Activated T-cell treated with anti-CD3 and anti-CD28 coated beads, Interleukin-2, amount 50 U/mL, for 24 hours (primary cell): ENCODE measurements around the gene LCE4A.
"Not testable (repeated sequence)": the region's sequence is repeated elsewhere in the genome, so short reads cannot be mapped to it uniquely, and the experiment has no call there.

Experiments used
- DNase-seq: peaks from one replicate; pipeline ENCODE4 v3.0.0-alpha.2; 2020
- H3K27ac Mint-ChIP-seq: 2 replicates; pipeline ENCODE4 v1.8.0; 2020; ENCODE audit warnings: mild to moderate bottlenecking, mixed read lengths
- H3K27me3 Mint-ChIP-seq: 2 replicates; pipeline ENCODE4 v1.8.0; 2020; ENCODE audit warnings: mixed read lengths
- H3K36me3 Mint-ChIP-seq: 2 replicates; pipeline ENCODE4 v1.8.0; 2020; ENCODE audit warnings: low read depth, mixed read lengths
- H3K4me1 Mint-ChIP-seq: 2 replicates; pipeline ENCODE4 v1.8.0; 2020; ENCODE audit warnings: low read depth, mixed read lengths
- H3K4me3 Mint-ChIP-seq: 2 replicates; pipeline ENCODE4 v1.8.0; 2020; ENCODE audit warnings: mild to moderate bottlenecking, moderate library complexity, mixed read lengths
- H3K9me3 Mint-ChIP-seq: 2 replicates; pipeline ENCODE4 v1.8.0; 2020; ENCODE audit warnings: mixed read lengths

The LCE4A gene, protein sequence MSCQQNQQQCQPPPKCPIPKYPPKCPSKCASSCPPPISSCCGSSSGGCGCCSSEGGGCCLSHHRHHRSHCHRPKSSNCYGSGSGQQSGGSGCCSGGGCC

DNA sequence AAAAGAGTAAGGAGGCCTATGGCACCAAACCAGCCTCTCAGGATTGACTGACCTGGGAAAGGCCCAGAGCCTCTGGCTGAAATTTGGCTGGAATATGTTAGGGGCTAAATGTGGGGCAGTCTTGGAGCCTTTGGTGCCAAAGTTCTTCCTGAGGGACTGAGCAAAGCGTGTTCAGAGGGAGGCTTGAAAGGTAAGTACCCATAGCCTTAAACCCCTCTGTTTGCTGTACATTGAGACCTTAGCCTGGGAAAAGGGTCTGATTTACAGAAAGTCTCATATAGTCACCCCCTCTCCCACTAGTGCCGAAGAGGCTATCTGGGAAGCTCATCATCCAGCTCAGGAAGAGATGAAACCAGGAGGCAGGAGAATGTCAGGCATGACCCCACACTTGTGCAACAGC lies at the start of gene LCE4A:
TSS of gene LCE4A (plus strand) at position 301 of the 400 bp plus-strand sequence. CDS start 916 bp downstream, outside the sequence.
- Mint-ChIP-seq H3K27ac (no peak within 1 kb of the TSS), H3K4me3 (no peak within 1 kb of the TSS)

DNA sequence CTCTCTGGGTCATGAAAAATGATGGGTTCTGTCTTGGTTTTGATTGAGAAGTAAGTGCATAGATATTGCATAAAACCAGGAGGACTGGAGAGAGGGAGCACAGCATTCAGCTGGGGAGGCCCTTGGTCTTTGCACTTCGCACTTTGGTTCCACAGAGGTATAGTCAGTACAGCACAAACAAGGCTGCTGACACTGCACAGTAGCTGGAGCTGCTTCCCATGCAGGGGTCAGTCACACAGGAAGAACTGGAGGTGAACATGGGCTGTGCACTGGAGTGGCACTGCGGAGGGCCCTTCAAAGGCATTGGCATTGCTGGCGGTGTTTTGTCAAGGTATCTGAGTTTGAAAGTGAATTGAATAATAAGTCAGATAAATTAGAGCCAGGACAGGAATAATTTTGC lies 49.3 kb upstream of the LCE4A start:
- H3K27ac Mint-ChIP-seq = no peak overlapping the region
- H3K36me3 Mint-ChIP-seq = no peaks in the 10 kb centered on the region
- no peak overlapping the region for H3K4me3 Mint-ChIP-seq
- DNase-seq = no peak
- peaks cover 2% of the 10 kb centered on the region for H3K4me1 Mint-ChIP-seq
- peaks cover 38% of the 10 kb centered on the region for H3K27me3 Mint-ChIP-seq
- no peaks in the 10 kb centered on the region for H3K9me3 Mint-ChIP-seq

More for the DNA sequence above, at the start of gene LCE4A:
- Mint-ChIP-seq H3K27me3 (peaks cover 43% of the 10 kb centered on the region), H3K4me1 (no peaks in the 10 kb centered on the region), H3K9me3 (peaks cover 8% of the 10 kb centered on the region), H3K36me3 (no peaks in the 10 kb centered on the region)
- DNase-seq = no peak

DNA sequence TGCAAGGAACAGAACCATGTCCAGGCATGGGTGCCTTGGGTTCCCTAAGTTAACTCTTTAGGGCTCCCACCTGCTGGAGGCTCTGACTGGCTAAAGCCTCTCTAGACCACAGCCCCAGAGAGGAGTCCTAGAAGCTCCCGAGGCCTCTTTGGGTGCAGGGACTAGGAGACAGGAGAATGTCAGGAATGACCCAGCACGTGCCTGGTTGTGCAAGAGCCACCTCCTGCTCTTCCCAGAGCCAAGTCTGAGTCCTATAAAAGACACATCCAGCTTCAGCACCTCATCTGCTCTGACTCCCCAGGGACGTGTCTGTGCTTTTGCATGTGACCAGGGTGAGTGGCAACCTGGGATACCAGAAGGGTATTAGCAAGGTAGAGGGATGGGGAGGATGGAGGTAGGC lies 44.9 kb upstream of the LCE4A start, which contains the start of gene LCE2D:
TSS of gene LCE2D (plus strand) at position 283 of the 400 bp plus-strand sequence. CDS start 726 bp downstream, outside the sequence.
- no peak within 1 kb of the TSS for H3K4me3 Mint-ChIP-seq
- DNase-seq = no peak
- H3K9me3 Mint-ChIP-seq = no peaks in the 10 kb centered on the region
- no peaks in the 10 kb centered on the region for H3K4me1 Mint-ChIP-seq
- peaks cover 53% of the 10 kb centered on the region for H3K27me3 Mint-ChIP-seq
- no peak within 1 kb of the TSS for H3K27ac Mint-ChIP-seq
- H3K36me3 Mint-ChIP-seq = no peaks in the 10 kb centered on the region

DNA sequence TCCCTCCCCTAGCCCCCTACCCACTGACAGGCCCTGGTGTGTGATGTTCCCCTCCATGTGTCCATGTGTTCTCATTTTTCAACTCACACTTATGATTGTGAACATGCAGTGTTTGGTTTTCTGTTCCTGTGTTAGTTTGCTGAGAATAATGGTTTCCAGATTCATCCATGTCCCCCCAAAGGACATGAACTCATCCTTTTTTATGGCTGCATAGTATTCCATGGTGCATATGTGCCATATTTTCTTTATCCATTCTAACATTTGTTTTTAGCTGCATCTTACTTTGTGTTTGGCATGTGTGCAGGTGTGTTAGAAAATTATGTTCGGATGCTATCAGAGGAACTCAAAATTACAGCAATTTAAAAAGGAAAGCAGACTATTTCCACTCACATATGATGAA lies 41.8 kb upstream of the LCE4A start:
- H3K4me1 Mint-ChIP-seq, H3K27ac Mint-ChIP-seq, DNase-seq, H3K9me3 Mint-ChIP-seq, H3K36me3 Mint-ChIP-seq, H3K4me3 Mint-ChIP-seq: not testable (repeated sequence)
- H3K27me3 Mint-ChIP-seq = peaks cover 50% of the 10 kb centered on the region

DNA sequence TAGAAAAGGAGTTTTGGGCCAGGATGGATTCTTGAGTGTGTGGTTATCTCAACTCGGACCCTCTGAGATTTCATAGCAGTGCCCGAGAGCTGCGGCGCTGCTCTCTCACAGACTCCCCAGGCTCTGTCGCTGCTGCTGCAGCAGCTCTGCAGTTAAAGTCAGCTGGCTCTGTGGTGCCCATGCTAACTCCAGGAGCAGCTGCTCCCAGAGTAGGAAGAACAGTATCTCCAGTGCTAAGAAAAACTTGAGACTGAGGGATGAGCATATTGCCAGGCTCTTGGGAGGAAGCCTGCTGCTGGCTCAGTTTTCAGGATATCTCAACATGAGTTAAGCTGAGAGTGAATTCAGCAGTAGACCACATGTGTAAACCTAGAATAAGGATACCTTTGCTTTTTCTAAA lies 40.3 kb upstream of the LCE4A start:
- no peaks in the 10 kb centered on the region for H3K36me3 Mint-ChIP-seq
- H3K9me3 Mint-ChIP-seq = no peaks in the 10 kb centered on the region
- H3K27me3 Mint-ChIP-seq = peaks cover 49% of the 10 kb centered on the region
- no peaks in the 10 kb centered on the region for H3K4me1 Mint-ChIP-seq
- no peak overlapping the region for H3K4me3 Mint-ChIP-seq
- no peak overlapping the region for H3K27ac Mint-ChIP-seq
- no peak for DNase-seq

DNA sequence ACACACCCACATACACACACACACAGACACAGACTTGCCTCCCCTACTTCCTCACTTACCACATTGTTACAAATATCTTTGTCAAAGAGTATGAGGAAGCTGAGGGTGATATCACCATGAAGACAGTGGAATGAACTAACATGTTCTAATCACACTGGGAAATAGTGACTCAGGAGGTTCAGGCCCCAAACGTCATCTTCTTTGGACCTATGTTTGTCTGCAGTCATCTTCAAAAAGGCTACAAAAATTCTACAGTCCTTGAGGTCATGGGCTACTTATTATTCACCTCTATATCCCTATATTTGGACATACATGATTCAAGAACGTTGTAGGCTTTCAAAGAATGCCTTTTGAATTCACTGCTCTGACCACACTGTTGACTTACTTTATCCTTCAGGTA lies 34.9 kb upstream of the LCE4A start:
- Mint-ChIP-seq H3K27me3 (peaks cover 25% of the 10 kb centered on the region), H3K36me3 (no peaks in the 10 kb centered on the region), H3K27ac (no peak overlapping the region), H3K4me1 (no peaks in the 10 kb centered on the region), H3K9me3 (no peaks in the 10 kb centered on the region), H3K4me3 (no peak overlapping the region)
- DNase-seq = no peak

DNA sequence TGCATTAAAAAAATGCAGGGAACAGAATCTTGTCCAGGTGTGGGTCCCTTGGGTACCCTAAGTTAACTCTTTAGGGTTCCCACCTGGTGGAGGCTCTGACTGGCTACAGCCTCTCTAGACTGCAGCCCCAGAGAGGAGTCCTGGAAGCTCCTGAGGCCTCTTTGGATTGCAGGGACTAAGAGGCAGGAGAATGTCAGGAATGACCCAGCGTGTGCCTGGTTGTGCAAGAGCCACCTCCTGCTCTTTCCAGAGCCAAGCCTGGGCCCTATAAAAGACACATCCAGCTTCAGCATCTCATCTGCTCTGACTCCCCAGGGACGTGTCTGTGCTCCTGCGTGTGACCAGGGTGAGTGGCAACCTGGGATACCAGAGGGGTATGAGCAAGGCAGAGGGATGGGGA lies 33.0 kb upstream of the LCE4A start, which contains the start of gene LCE2C:
TSS of gene LCE2C (plus strand) at position 297 of the 400 bp plus-strand sequence. CDS start 737 bp downstream, outside the sequence.
- H3K36me3 Mint-ChIP-seq, H3K4me3 Mint-ChIP-seq, H3K9me3 Mint-ChIP-seq, H3K4me1 Mint-ChIP-seq, H3K27ac Mint-ChIP-seq, DNase-seq: not testable (repeated sequence)
- H3K27me3 Mint-ChIP-seq = peaks cover 40% of the 10 kb centered on the region

DNA sequence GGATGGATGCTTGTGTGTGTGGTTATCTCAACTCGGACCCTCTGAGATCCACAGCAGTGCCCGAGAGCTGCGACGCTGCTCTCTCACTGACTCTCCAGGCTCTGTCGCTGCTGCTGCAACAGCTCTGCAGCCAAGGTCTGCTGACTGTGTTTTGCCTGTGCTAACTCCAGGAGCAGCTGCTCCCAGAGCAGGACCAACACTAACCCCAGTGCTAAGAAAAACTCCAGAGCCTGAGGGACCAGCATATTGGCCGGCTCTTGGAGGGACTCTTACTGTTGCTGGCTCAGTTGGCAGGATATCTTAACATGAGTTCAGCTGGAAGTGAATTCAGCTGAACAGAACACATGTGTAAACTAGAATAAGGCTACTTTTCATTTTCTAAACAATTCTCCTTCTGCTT lies 28.5 kb upstream of the LCE4A start:
- H3K36me3 Mint-ChIP-seq = no peaks in the 10 kb centered on the region
- H3K9me3 Mint-ChIP-seq = no peaks in the 10 kb centered on the region
- peaks cover 41% of the 10 kb centered on the region for H3K27me3 Mint-ChIP-seq
- DNase-seq = no peak
- H3K4me1 Mint-ChIP-seq = no peaks in the 10 kb centered on the region
- no peak overlapping the region for H3K4me3 Mint-ChIP-seq
- no peak overlapping the region for H3K27ac Mint-ChIP-seq

DNA sequence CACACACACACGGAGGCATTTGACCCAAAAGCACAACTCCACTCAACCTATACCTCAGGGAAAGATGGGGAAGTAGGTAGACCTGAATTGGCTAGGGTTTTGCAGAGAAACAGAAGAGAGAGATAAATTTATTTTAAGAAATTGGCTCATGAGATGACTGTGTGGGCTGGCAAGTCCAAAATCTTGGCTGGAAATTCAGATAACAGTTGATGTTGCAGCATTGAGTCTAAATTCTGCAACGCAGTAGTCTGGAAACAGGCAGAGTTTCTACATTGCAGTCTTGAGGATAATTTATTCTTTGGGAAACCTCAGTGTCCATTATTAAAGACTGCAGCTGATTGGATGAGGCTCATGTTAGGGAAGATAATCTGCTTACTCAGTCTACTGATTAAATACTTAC lies 26.3 kb upstream of the LCE4A start:
- H3K4me3 Mint-ChIP-seq = no peak overlapping the region
- no peak for DNase-seq
- peaks cover 44% of the 10 kb centered on the region for H3K27me3 Mint-ChIP-seq
- no peaks in the 10 kb centered on the region for H3K9me3 Mint-ChIP-seq
- H3K4me1 Mint-ChIP-seq = no peaks in the 10 kb centered on the region
- H3K36me3 Mint-ChIP-seq = no peaks in the 10 kb centered on the region
- no peak overlapping the region for H3K27ac Mint-ChIP-seq

DNA sequence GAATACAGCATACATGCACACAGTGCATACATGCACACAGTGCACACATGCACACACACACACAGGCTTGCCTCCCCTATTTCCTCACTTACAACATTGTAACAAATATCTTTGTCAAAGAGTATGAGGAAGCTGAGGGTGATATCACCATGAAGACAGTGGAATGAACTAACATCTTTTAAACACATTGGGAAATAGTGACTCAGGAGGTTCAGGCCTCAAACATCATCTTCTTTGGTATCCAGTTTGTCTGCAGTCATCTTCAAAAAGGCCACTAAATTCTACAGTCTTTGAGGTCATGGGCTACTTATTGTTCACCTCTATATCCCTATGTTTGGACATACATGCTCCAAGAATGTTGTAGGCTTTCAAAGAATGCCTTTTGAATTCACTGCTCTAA lies 24.1 kb upstream of the LCE4A start:
- no peak overlapping the region for H3K4me3 Mint-ChIP-seq
- no peaks in the 10 kb centered on the region for H3K4me1 Mint-ChIP-seq
- H3K27me3 Mint-ChIP-seq = peaks cover 45% of the 10 kb centered on the region

DNA sequence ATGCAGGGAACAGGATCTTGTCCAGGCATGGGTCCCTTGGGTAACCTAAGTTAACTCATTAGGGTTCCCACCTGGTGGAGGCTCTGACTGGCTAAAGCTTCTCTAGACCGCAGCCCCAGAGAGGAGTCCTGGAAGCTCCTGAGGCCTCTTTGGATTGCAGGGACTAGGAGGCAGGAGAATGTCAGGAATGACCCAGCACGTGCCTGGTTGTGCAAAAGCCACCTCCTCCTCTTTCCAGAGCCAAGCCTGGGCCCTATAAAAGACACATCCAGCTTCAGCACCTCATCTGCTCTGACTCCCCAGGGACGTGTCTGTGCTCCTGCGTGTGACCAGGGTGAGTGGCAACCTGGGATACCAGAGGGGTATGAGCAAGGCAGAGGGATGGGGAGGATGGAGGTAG lies 22.1 kb upstream of the LCE4A start, which contains the start of gene LCE2B:
TSS of gene LCE2B (plus strand) at position 301 of the 400 bp plus-strand sequence. CDS start 721 bp downstream, outside the sequence.
- not testable (repeated sequence) for H3K4me3 Mint-ChIP-seq, H3K27ac Mint-ChIP-seq, H3K9me3 Mint-ChIP-seq, DNase-seq, H3K36me3 Mint-ChIP-seq, H3K4me1 Mint-ChIP-seq
- peaks cover 47% of the 10 kb centered on the region for H3K27me3 Mint-ChIP-seq

More for the DNA sequence above, 24.1 kb upstream of the LCE4A start:
- Mint-ChIP-seq H3K27ac (no peak overlapping the region), H3K9me3 (no peaks in the 10 kb centered on the region), H3K36me3 (no peaks in the 10 kb centered on the region)
- DNase-seq = no peak

DNA sequence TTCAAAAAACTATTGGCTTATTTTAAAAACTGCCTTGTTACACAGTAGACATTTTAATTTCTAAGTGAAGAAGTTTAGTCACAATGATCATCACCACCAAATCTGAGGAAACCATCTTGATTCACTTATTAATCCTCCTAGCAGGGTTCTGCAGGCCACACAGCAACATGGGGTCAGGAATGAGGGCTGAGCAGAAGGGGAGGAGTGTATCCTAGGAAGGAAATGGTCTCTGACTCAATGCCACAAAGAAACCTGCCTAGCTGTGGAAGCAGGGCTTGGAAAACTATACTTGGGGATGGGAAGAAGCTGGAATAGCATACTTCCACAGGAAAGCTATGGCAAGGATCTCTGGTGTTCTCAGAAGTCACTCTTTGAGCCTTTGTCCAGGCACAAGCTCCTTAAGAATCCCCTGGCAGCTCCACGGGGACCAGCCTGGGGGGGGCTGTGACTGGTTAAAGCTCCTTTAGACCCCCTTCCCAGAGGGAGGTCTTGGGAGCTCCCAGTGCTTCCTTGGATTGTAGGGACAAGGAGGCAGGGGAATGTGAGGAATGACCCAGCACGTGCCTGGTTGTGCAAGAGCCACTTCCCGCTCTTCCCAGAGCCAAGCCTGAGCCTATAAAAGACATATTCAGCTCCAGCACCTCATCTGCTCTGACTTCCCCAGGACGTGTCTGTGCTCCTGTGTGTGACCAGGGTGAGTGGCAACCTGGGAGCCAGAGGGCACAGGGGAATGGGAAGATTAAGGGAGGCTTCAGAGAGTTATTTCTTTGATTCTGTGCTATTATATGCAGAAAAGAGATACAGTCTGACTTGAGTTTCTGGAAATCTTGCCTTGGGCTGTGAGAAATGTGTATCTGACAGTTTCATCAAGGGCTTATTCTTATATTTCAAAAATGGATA lies 10.0 kb upstream of the LCE4A start, which contains the start of gene LCE2A:
TSS of gene LCE2A (plus strand) at position 645 of the 900 bp plus-strand sequence. CDS start 557 bp downstream, outside the sequence.
- Mint-ChIP-seq H3K9me3 (no peaks in the 10 kb centered on the region), H3K36me3 (no peaks in the 10 kb centered on the region), H3K4me1 (no peaks in the 10 kb centered on the region), H3K4me3 (no peak within 1 kb of the TSS), H3K27ac (no peak within 1 kb of the TSS), H3K27me3 (peaks cover 5% of the 10 kb centered on the region)
- no peak for DNase-seq

DNA sequence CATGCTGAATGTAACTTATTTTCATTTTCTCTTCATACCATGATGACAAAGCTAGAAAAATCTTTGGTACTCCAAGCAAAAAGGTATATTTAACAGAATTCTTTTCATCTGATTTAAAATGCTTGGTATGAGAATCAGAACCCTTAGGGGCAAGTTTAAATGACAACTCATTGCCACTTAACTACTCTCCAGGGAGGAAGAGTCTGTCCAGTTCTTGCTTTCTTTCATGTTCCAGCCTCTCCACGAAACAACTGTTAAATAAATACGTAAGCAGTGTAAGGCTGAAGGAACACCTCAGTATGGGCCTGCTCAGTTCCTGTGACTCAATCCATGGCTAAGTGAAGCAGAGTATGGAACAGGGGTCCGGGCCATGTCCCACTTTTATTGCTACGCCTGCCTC lies 8.2 kb upstream of the LCE4A start:
- no peak for DNase-seq
- H3K4me3 Mint-ChIP-seq = no peak overlapping the region
- no peaks in the 10 kb centered on the region for H3K36me3 Mint-ChIP-seq
- H3K4me1 Mint-ChIP-seq = no peaks in the 10 kb centered on the region
- H3K27ac Mint-ChIP-seq = no peak overlapping the region
- H3K9me3 Mint-ChIP-seq = peaks cover 5% of the 10 kb centered on the region
- peaks cover 14% of the 10 kb centered on the region for H3K27me3 Mint-ChIP-seq

DNA sequence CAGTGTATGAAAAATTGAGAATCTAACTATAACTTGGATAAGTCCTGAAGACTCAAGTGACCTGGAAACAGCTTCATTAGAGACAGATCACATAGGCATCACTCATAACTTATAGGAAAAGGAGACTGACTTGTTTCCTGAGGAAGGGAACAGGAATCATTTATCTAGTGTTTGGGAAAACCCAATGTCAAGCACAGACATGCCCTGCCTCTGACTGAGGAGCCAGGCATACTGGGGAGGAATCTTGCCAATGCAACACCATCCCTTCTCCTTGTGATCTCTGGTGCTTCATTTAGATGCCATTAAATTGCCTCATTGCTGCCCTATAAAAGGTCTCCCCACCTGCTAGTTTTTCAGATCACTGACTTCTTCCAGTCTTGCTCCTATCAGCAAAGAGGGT lies 10.3 kb downstream of the LCE4A start:
- Mint-ChIP-seq H3K4me3 (no peak overlapping the region), H3K9me3 (no peaks in the 10 kb centered on the region), H3K36me3 (no peaks in the 10 kb centered on the region), H3K4me1 (no peaks in the 10 kb centered on the region), H3K27ac (no peak overlapping the region), H3K27me3 (peaks cover 27% of the 10 kb centered on the region)
- DNase-seq = no peak

DNA sequence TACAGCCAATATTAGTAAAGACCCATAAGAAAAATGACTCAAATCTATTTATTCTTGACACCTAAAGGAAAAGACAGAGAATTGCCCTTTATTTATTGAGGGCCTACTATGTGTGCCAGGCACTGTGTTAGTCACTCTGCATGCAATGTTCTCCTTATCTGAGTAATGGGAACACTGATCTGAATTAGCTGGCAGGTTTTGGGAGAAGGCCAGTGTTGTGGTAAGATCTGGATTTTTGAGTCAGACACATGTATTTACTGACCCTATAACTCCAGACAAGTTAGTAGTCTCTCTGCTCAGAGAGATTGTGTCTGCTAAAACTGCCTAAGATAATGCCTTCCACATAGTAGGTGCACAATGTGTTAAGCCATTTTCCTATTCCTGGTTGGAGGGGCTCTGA lies 17.3 kb downstream of the LCE4A start:
- H3K36me3 Mint-ChIP-seq = no peaks in the 10 kb centered on the region

More for the DNA sequence above, 17.3 kb downstream of the LCE4A start:
- DNase-seq = no peak
- Mint-ChIP-seq H3K9me3 (no peaks in the 10 kb centered on the region), H3K27me3 (peaks cover 13% of the 10 kb centered on the region), H3K4me3 (no peak overlapping the region), H3K27ac (no peak overlapping the region), H3K4me1 (no peaks in the 10 kb centered on the region)
